Panc1 (cell line): ENCODE results near the gene CERS1. TPM values are rescaled to one million over a fixed set of nuclear protein-coding genes. Genes with fewer than 3 reads are reported as not detected.

Experiments used
- ATAC-seq: fragments of 200-7000 bp; cut with Tn5 transposase; 2 replicates; pipeline ENCODE4 v1.9.1; 2020; ENCODE audit warnings: mild to moderate bottlenecking, moderate library complexity
- BruUV-seq: library from RNA; stranded (reverse); fragments of 400-500 nt; replicated peaks from 2 replicates; lab custom pipeline; 2021; lab: Mats Ljungman, UMichigan
- CTCF ChIA-PET: fragments of 300-600 bp; sonication (Branson Sonifier 250); formaldehyde crosslinking; loops from one replicate; lab custom pipeline; 2022; ENCODE audit warnings: antibody characterized with exemption; lab: Charles Lee
- POLR2A ChIA-PET: fragments of 300-600 bp; sonication (Branson Sonifier 250); formaldehyde crosslinking; loops from one replicate; lab custom pipeline; 2022; ENCODE audit warnings: antibody characterized with exemption; lab: Charles Lee
- DNase-seq: peaks from one replicate; pipeline ENCODE4 v3.0.0-alpha.2; 2010; ENCODE audit warnings: low read depth, low spot score
- H3K27ac ChIP-seq: 2 replicates; pipeline ENCODE4 v1.5.1; 2011; ENCODE audit warnings: mild to moderate bottlenecking, low read length, inconsistent platforms
- H3K27me3 ChIP-seq: fragments of 200-500 bp; sonication (Bioruptor generic); 2 replicates; pipeline ENCODE4 v1.6.0; 2014; ENCODE audit warnings: low read length, inconsistent platforms; ENCODE audit not compliant: control insufficient read depth, insufficient read depth
- H3K36me3 ChIP-seq: fragments of 200-500 bp; sonication (Bioruptor generic); 2 replicates; pipeline ENCODE4 v1.5.1; 2014; ENCODE audit warnings: inconsistent platforms, mild to moderate bottlenecking, low read length, moderate library complexity; ENCODE audit not compliant: control insufficient read depth, insufficient read depth
- H3K4me1 ChIP-seq: 2 replicates; pipeline ENCODE4 v1.5.1; 2011; ENCODE audit warnings: inconsistent platforms, mild to moderate bottlenecking, low read length, moderate library complexity; ENCODE audit not compliant: control insufficient read depth, insufficient read depth
- H3K4me3 ChIP-seq, 2 experiments: 2 replicates each; pipeline ENCODE4 v1.5.1; 2011 to 2012; ENCODE audit warnings: low read depth in 2 of 2, low read length in 2 of 2, mild to moderate bottlenecking in 2 of 2, inconsistent platforms in 1 of 2, moderate library complexity in 1 of 2
- H3K9me3 ChIP-seq: fragments of 200-500 bp; sonication (Bioruptor generic); 2 replicates; pipeline ENCODE4 v1.5.1; 2014; ENCODE audit warnings: low read depth, mild to moderate bottlenecking, inconsistent platforms, low read length, moderate library complexity; ENCODE audit not compliant: control insufficient read depth, insufficient read depth
- CTCF ChIP-seq: fragments of 450-650 bp; IDR thresholded peaks from 2 replicates; pipeline ENCODE4 v1.5.1; 2017; ENCODE audit warnings: mild to moderate bottlenecking
- POLR2AphosphoS5 ChIP-seq: IDR thresholded peaks from 2 replicates; pipeline ENCODE4 v1.6.1; 2012; ENCODE audit warnings: mild to moderate bottlenecking, low read depth, low read length, moderate library complexity
- REST ChIP-seq, 2 experiments: IDR thresholded peaks; 2 replicates each; pipeline ENCODE4 v1.6.1; 2011 to 2012; ENCODE audit warnings: low read depth in 2 of 2, control low read depth in 1 of 2, low read length in 1 of 2, mild to moderate bottlenecking in 1 of 2, moderate library complexity in 1 of 2; ENCODE audit not compliant: insufficient read depth in 1 of 2
- SIN3A ChIP-seq: IDR thresholded peaks from 2 replicates; pipeline ENCODE4 v1.6.1; 2012; ENCODE audit warnings: low read depth, mild to moderate bottlenecking, low read length, moderate library complexity, borderline replicate concordance; ENCODE audit not compliant: insufficient read depth
- TCF7L2 ChIP-seq: IDR thresholded peaks from 2 replicates; pipeline ENCODE4 v1.6.1; 2011; ENCODE audit warnings: mild to moderate bottlenecking, low read depth, low read length, inconsistent platforms
- in situ Hi-C: cut with HindIII; loops from 2 replicates; pipeline ENCODE4 v1.10.0; 2016; ENCODE audit warnings: low sequenced_read_pairs, low pct_unique_long_range_greater_than_20kb
- intact Hi-C: fragments of 100-400 bp; cut with micrococcal nuclease; formaldehyde crosslinking; loops from one replicate; pipeline ENCODE4 v1.10.0; 2022; ENCODE audit not compliant: unreplicated experiment
- total RNA-seq: library from RNA; stranded (reverse); gene quantifications from one replicate; pipeline ENCODE4 v1.2.1, GENCODE V29; 2021; ENCODE audit not compliant: unreplicated experiment

CERS1 gene
- total RNA-seq, 1 experiment from 2014 or later: 4.5 TPM

- Histone ChIP-seq H3K4me3 (no peak overlapping the region), H3K36me3 (peaks cover 7% of the 10 kb centered on the region), H3K4me1 (no peaks in the 10 kb centered on the region), H3K9me3 (no peaks in the 10 kb centered on the region), H3K27ac (no peak overlapping the region), H3K27me3 (no peaks in the 10 kb centered on the region)
- intact Hi-C loops (no loop called here), in situ Hi-C loops (no loop called here)
- ChIA-PET CTCF (no interaction called here), POLR2A (interaction anchor here (0.6 kb wide), 1 partner anchor 415 kb away, joined by 3 read pairs; no protein-coding TSS in a partner anchor)
- TF ChIP-seq TCF7L2 (no peak), REST (IDR thresholded peaks at IDR 0.05; ENCODE audit: insufficient read depth in 1 of 2, low read depth in 2 of 2, low read length in 1 of 2) (no peak), POLR2AphosphoS5 (no peak), CTCF (no peak), SIN3A (no peak)
- ATAC-seq: no peak
- DNase-seq: no peak
- no TSS peak for BruUV-seq
Measured at GRCh38 chr19:18862976-18863842, 32.7 kb downstream of the CERS1 start.

GRCh38 chr19:18861917-18862316 lies 34.0 kb downstream of the CERS1 start:
- H3K27me3 ChIP-seq: no peaks in the 10 kb centered on the region
- no peak overlapping the region for H3K27ac ChIP-seq
- no peak overlapping the region for H3K4me3 ChIP-seq
- in situ Hi-C loops (no loop called here), intact Hi-C loops (no loop called here)
- no peak for ATAC-seq
- DNase-seq: no peak
- TF ChIP-seq SIN3A: no peak
- TF ChIP-seq CTCF: no peak
- no peak for TF ChIP-seq POLR2AphosphoS5
- no peak for TF ChIP-seq REST (IDR thresholded peaks at IDR 0.05; ENCODE audit: insufficient read depth in 1 of 2, low read depth in 2 of 2, low read length in 1 of 2)
- no peak for TF ChIP-seq TCF7L2
- H3K36me3 ChIP-seq: peaks cover 7% of the 10 kb centered on the region
- ChIA-PET CTCF (interaction anchor here (0.7 kb wide), 1 partner anchor 71 kb away, joined by 3 read pairs; the partner anchor contains the start of gene COMP), POLR2A (interaction anchor here (0.6 kb wide), 1 partner anchor 11 kb away, joined by 10 read pairs; no protein-coding TSS in a partner anchor)
- no peaks in the 10 kb centered on the region for H3K9me3 ChIP-seq
- no TSS peak for BruUV-seq
- no peaks in the 10 kb centered on the region for H3K4me1 ChIP-seq
